Measurements from ENCODE around the gene CXXC5.

Gene CXXC5

DNA sequence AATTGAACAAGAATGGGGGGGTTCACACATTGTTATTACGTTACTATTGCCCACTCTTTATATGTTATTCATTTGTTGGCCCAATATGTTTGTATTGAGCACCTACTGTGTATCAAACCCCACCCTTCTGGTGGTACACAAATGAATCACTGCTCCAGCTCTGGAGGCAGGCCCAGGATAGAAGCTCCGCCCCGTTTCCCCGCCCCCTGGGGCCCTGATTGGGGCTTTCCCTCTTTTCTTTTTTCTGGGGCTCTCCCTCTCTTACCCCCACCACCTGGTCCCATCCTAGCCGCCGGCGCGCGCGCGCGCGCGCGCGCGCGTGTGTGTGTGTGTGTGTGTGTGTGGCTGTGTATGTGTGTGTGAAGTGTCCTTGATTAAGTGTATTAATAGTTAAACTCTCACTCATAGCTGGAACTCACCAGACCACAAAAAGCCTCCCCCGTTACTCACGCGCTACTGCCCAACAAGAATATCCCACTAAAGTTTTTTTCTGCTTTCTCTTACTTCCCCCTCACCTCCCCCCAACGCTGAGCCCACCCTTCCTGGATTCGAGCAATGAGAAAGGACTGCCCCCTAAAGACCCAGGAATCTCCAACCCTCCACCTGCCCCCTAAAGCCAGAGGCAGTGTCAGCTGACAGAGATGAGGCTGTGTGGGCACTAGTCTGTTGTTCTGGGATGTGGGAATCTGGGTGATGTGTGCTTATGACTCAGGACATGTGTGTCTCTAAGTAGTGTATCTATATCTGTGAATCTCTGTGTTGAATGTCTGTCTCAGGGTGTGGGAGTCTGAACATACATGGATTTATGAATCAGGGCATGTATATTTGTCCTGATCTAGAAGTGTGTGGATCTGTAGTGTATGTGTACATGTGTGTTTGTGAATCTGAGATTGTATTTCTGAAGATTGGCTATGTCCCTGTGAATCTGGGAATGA, 4.0 kb downstream of the CXXC5 start:
- DNase-seq = peak; percentile 85

DNA sequence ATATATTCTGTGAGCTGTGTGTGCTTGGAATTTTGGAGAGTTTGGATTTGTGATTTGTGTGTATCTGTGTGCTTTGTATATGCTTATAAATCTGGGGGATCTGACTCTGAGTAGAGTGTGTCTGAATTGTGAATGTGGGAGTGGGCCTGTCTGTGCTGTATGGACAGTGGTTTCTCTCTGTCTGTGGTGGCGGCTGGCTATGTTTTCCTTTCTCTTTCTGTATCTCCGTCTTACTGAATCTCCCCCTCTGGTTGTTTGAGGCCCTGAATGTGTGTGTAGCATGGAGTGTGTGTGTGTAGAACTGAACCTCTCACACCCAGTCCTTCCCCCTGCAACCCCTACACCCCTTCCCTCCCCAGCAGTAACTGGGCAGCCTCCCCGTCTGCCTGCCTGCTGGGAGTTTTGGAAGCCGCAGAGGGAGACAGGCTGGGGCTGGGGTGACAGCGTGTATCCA, 4.7 kb downstream of the CXXC5 start:
- peak; percentile 51 for DNase-seq

DNA sequence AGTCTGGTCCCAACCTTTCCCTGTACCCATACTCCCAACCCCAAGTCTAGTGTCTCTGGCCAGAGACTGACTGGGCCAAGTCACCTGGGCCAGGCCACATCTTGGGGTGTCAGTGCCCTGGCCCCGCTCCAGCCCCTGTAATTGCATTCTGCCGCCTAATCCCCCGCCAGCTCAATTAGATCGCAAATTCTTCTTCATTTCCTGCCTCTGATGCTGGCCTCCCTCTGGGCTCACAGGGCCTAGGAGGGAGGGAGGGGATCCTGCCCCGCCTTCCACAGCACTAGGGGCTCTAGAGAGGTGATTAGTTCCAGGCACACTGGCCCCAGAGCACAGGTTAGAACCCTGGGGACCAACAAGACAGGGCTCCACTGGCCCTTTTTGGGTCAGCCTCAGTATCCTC, 5.5 kb downstream of the CXXC5 start:
- no peak for DNase-seq

DNA sequence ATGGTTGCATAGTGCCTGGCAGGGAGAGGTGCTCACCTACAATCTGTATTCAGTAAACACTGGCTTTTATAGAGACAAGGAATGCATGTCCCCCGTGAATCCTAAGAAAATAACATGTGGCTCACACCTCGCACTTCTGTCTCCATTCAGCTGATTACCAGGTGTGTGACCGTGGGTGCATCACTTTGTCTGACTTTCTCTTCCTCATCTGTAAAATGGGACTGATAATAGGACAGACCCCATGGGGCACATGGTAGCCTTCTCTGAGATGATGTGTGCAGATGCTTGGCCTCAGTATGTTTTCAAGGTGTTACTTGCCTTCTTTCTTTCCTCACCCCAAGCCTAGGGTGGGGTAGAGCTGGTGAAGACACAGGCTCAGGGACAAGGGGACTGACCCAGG, 6.3 kb downstream of the CXXC5 start:
- DNase-seq = no peak

DNA sequence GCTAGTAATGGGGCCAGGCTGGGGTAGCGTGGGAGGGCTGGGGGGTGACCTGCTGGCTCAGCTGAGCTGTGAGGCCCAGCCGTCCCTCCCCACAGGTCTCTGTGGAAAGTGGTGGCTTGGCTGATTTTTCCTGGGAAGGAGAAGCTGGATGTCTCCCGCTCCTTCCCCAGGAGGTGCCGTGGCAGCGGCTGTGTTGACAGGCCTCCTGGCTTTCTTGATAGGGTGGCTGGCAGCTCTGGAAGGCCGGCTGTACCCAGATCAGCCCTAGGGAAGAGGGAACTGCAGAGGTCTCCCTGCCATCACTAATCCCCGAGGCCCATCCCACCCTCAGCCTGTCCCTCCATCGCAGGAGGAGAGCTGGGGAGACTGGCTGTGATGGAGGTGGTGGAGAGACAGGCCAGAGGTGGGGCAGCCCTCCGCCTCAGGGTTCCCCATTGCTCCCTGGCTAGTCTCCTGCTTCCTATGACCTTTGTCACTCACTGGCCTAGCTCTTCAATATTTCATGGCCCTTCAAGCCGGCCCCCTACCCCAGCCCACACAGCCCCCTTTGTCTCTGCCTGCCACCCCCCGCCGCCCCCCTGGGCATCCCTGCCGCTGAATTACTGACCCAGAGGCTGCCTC, 6.8 kb downstream of the CXXC5 start:
- no peak for DNase-seq

DNA sequence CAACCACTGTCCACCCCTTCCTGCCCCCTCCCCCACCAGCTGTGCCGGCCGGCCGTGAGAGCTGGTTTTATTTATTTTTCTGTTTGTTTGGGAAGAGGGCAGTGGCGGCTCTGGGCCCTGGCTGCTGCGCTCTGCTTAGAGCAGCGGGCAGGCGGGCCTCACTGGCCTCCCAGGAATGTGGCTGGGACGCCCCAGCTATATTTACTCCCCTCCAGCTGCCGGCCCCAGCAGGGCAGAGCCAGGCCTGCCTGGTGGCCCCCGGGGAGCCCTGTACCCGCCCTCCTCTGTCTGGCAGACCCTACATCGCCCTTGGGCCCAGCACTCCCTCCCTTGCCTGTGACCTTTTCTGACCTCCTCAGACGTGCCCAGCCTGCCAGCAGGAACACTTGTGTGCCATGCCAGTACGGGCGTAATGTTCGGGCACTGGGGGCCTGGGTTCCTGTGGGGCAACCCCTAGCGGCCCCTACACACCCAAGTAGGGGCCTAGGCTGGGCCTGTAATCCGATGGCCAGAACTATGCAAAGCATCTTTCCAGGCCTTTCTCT, 7.7 kb downstream of the CXXC5 start:
- DNase-seq = no peak

DNA sequence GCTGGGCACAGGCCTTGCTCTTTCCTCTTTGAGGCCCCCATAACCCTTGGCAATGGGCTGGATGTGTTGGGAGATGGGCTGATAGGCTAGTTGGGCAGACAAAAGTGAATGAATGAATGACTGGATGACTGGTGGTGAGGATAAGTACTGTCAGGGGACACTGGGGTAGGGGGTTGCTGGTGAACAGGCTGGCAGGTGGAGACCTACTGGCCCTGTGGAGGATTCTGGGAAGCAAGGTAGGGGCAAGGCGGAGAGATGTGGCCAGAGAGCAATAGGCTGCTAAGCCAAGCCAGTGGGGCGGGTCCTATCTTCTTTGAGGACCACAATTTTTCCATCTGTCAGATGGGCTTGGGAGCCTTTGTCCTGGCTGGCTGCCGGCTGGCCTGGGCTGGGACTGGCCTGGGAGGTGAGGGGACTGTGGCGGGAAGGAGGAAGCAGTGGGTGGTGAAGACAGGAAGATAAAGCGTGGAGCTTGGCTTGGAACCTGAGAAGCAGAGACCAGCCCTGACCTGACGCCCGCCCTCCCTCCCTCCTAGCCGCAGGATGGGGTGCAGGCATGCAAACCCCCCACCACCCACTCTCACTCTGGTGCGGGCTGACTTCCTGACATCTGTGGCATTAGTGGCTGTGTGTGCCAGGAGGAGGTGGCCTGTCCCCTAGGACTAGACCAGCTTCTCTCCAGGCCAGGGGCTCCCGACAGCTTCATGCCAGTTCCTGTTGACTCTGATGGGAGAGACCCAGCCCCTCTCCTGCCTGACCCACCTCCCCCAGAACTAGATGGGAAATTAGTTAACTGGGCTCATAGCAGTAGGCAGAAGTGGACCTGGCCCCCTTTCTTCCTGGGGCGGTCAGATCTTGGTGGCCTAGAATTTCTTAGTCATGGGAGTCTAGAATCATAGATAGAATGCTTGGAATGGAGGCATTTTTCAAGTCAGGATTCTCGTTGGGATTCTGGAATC, 9.5 kb downstream of the CXXC5 start:
- DNase-seq = peak; percentile 89

DNA sequence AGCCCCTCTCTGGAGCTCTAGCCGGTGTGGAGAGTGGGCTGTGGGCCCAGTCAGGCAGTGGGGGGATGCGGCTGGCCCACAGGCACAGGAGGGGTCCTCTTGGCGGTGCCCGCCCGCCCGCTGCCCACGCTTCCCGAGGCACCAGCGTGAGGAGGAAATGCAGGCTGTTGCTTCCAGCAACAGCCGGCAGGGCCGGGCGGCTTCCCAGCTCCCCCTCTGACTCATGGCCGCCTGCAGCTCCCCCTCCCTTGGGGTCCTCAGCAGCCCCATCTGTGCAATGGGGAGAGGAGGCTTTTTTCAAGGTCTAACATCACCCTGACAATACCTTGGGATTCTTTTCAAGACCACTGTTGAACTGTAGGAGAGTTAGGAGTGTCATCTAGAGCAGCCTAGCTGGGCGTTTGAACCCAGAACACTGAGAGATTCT, 10.4 kb downstream of the CXXC5 start:
- DNase-seq = peak; percentile 55

DNA sequence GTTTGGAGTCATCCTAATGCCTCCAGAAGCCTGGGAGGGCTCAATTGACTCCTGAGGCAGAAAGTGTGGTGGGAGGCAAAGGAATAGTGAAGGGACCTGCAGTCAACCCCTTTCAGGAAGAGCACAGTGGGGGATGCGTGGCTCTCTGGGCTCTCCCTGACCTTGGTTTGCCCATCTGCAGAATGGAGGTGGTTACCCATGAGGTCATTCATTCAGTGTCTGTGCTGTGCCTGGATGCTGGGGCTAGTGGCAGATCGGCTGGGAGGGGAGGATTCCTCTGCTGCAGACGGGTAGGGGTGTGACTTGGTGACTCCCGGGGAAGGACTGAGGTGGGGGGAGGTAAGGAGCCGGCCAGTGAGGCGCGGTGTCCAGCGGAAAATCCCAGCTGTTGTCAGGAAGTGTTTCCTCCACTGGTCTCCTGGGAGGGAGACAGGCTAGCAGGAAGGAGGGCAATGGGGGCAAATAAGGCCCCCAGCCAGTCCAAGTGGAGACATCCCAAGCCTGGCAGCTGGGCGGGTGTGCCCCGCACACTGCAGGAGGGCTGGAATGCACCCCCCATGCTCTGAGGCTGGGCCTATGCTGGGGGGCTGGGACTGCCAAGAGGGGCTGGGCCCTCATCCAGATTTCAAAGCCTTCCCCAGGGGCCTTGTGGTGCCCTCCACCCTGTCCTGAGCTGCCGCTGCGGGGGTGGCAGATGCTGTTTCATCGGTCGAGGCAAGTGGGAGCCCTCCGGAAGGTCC, 10.9 kb downstream of the CXXC5 start:
- peak; percentile 63 for DNase-seq

DNA sequence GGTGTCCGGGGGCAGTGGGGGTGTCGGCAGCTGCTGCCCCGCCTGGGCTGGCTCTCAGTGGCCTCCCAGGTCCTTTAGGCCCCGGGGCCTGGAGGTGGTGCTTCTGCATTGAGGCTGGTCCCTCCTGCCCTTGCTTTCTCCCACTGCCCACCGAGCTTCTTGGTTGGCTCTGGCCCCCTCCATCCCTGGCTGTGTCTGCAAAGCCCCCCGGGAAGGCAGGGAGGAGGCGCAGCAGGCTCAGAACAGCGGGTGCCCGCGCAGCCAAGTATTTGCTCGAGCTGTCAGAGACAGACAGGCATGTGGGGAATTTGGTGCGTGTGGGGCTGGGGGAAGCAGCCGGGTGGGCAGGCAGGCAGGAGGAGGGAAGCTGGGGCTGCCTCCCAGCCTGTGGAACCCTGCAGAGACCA, 11.5 kb downstream of the CXXC5 start:
- DNase-seq = no peak

DNA sequence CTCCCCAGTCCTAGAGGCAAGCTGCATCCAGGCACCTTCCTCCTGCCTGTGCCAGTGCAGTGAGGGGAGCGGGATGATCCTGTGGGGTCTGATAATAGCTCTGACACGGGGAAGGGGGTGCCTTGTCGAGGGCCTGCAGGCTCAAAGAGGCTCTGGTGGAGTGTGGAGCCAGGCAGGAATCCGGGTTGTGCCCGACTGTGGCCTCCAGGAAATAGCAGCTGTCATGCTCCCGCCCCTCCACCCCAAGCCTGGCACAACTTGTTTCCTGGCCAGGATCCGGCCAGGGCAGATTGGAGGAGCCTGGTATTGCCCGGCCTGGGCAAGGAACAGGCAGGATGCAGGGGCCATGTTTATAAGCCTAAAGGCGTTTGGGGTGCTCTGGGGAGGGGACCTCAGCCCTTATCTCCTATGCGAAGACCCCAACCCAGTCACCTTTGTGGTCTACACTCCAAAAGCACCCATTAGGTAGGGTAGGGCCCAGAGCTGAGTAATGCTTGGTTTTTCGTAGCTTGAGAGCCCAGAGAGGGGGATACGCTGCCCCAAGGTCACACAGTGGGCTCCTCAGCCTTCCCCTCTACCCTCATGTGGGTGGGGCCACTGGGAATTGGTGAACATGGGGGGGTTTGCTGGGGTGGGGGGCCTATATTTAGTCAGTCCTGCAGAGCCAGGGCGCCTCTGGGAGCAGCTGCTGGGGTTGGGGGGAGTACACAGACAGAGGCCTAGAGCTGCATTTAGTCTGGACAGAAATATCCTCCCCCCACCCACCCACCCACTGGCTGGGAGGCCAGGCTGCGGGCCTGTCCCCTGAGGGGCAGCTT, 12.2 kb downstream of the CXXC5 start:
- DNase-seq = peak; percentile 80

DNA sequence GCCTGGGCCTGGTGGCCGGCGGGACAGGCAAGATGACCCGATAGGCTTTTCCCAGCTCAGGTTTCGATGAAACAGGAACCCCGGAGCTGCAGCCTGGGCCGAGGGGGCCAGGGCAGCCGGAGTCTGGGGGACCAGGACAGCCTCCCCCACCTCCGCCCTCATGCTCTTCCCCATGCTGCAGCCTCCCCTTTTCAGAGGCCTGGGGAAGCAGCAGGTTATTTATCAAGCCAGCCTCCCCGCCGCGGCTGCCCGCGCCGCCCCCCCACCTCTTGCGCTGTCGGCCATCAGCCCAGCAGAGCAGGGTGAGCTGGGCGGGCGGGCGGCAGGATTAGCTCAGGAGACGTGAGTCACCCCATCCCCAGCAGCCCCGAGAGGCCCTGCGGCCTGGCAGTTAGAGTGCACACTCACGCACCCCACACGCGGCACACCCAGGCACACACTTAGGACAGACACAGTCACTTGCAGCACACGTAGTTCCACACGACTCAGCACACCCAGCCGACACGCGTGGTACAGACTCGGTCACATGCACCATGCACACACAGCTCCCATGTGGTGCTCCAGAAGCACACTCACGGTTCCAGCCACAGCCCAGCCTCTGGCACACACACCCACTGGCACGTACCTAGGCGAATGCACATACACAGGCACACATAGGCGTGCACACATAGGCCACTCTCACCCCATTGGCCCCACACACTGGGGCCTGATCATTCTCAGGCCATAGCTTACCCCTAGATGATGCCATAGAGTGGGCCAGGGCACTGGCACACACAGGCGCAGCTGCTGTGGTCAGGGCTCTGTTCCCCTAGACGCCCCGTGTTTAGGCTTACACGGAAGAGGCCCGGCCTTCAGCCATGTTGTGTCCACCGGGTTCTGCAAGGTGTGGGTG, 13.0 kb downstream of the CXXC5 start:
- DNase-seq = peak; percentile 97

DNA sequence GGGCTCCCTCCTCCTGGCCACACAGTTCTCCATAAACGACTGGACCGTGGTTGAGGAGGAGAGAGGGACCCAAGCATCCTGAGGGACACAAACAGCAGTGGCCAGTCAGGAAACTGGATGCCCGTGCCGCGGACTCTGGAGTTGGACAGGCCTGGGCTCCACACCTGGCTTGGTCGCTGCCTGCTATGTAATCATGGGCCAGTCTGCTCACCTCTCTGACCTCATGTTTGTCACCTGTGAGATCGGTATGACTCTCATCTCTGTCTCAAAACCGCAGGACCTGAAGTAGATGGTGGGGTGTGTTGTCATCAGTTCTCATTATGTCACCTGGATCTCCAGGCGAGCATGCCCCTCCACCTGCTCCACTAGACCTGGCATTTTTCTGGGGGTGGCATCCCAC, 14.5 kb downstream of the CXXC5 start:
- no peak for DNase-seq

DNA sequence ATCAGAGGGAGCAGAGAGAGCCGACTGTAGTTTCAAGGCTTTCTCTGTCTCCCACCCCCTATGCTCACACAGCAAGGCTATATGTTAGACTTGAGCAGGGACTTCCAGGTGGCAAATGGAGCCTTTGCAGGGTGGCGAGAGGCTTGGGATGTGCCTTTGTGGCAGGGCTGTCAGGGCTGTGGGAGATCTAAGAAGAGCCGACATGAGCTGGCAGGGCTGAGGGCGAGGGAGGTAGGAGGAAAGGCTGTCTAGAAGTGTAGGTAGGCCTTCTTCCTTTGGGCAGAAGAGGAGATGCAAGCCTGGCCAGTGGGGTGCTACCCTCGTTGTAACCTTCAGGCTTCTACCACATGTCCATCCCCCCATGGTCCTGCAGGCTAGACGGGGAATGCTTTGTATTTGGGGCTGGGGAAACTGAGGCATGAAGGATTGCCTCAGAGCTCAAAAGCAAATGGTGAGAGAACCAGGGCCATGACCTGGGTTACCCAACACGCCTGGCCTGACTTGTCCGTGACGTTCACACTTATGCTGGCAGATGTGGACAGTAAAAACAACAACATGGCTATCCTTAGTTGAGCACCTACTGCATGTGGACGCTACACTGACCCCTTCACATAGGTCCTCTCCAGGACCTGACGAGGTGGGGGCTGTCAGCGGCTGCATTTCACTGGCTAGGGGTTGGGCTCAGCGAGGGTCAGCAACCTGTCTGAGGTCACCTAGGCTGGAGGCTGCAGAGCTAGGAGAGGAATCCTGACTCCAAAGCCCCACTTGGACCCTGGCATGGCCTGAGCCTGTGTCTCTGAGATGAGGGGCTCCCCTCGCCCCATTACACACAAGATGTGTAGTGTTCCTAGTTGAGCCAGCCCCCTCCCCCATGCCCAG, 15.3 kb downstream of the CXXC5 start:
- no peak for DNase-seq

DNA sequence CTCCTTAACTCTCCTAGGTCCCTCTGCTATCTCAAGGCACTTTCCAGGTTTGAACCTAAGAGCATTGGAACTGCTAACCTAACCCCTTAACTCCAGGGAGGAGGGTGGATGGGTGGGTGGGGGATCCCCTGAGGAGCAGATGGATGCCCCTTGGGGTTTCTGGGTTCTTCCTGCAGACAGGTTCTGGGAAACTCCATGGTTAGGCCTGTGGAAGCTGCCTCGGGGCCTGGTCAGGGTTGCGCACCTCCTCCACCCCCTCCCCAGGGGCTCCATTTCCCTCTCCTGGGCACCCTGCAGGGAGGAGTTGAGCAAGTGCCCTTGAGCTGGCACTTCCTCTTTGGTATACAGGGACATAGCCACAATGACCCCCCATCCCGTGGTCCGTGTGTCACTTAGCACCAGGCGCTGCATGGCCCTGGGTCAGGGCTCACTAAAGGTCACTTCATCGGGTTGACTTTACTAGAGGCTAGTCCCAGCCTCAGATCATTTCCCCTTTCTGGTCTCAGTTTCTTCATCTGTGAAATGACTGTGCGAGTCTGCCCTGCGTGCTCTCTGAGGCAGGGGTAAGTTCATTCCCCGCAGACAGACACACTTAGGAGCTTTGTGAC, 16.0 kb downstream of the CXXC5 start:
- peak; percentile 78 for DNase-seq

DNA sequence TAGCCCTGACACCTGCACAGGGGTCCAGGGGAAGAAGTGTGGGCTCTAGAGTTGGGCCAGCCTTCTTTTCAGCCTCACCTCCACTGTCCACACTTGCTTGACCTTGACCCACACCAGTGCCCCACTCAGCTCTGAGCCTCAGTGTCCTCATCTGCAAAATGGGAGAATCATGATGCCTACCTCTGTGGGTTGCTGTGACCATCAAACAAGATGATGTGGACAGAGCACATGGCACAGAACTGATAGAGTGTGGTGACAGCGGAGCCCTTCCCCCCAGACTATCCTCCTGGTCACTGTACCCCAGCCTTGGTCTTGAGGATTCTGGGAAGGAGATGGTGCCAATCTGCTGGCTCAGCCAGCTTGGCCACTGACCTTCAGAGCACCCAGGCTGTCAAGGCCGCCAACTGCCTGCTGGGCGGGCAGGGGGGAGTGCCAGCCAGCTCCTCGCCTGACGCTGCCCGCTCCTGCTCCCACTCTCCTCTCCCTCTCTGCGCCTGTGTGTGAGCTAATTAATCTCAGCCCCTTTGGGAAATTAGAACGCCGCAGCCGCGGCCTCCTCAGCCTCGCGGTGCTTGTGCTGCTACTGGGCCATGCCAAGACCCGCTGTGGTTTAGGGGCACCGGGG, 16.7 kb downstream of the CXXC5 start:
- no peak for DNase-seq

DNA sequence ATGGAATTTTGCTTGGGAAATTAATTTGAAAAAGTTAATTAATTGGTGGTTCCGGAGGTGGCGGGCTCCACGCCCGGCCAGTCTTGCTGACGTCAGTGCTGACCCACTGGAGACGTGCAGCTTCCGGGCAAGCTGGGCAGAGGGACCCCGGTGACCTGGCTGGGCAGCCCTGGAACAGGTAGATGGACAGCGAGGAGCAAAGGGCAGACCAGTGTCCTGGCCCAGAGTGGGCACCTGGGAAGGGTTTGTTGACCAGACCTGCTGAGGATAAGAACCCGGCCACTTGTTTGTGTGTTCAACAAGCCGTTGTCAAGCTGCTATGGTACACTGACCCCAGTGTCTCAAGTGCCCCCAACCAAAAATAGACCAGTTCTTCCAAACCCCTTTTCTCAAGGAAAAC, 17.5 kb downstream of the CXXC5 start:
- DNase-seq = no peak

DNA sequence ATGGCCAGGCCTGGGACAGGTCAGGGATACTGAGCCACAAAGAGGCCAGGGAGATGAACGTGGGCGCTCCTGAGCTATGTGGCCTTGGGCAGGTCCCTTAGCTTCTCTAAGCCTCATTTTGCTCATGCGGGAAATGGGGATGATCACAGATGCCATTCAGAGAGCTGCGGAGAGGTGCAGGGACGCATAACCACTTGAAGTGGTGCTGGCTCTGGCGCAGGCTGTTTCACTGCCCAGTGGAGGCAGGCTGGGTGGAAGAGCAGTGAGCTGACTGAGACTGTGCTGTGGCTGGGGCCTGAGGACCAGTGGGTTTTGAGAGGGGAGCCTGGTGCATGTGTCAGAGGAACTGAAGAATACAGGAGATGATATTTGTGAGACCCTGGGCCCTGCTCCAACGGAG, 18.4 kb downstream of the CXXC5 start:
- no peak for DNase-seq
